Stimulated activated naive B cell treated with anti-CD40 and anti-IgM and Interleukin-4, amounts not matched to agents 10 μg/mL and 1 μg/mL and 100 μg/mL, for 72 hours (primary cell): ENCODE results near the gene DOCK6.
A peak's percentile ranks its signal among the peaks of the same experiment; 100 is the strongest.

ENCODE experiments used
- ATAC-seq, 2 donors: fragments of 150-1000 bp; cut with Tn5 transposase; replicated peaks; 2 replicates each; pipeline ENCODE4 v1.10.0; 2021; ENCODE audit warnings: moderate library complexity in 1 of 2
- DNase-seq: peaks from one replicate; pipeline ENCODE4 v3.0.0; 2021
- H3K27ac Mint-ChIP-seq: one replicate; pipeline ENCODE4 v1.8.0; 2022; ENCODE audit warnings: mild to moderate bottlenecking, mixed read lengths
- H3K27me3 Mint-ChIP-seq, 2 donors: one replicate each; pipeline ENCODE4 v1.8.0; 2022; ENCODE audit warnings: mixed read lengths in 2 of 2
- H3K36me3 Mint-ChIP-seq, 2 donors: one replicate each; pipeline ENCODE4 v1.8.0; 2022; ENCODE audit warnings: mixed read lengths in 2 of 2, mild to moderate bottlenecking in 1 of 2
- H3K4me1 Mint-ChIP-seq, 2 donors: one replicate each; pipeline ENCODE4 v1.8.0; 2022; ENCODE audit warnings: mixed read lengths in 2 of 2, mild to moderate bottlenecking in 1 of 2
- H3K4me3 Mint-ChIP-seq, 2 donors: one replicate each; pipeline ENCODE4 v1.8.0; 2022; ENCODE audit warnings: mild to moderate bottlenecking in 2 of 2, mixed read lengths in 2 of 2, moderate library complexity in 1 of 2
- H3K9me3 Mint-ChIP-seq, 2 donors: one replicate each; pipeline ENCODE4 v1.8.0; 2022; ENCODE audit warnings: mixed read lengths in 2 of 2, mild to moderate bottlenecking in 1 of 2

Gene DOCK6

DNA sequence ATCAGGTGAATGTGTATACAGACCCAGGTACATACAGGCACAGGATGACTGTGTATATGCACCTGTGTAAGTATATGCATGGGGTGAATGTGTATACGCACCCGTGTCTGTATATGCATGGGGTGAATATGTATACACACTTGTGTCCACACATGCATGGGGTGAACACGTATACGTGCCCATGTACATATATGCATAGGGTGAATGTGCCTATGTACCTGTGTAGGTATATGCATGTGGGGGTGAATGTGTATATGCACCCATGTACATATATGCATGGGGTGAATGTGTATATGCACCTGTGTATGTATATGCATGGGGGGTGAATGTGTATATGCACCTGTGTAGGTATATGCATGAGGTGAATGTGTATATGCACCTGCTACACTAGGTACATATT, 29.8 kb downstream of the DOCK6 start:
- Mint-ChIP-seq H3K4me1 (no peaks in the 10 kb centered on the region), H3K4me3 (no peak overlapping the region), H3K27me3 (peaks cover 0 to 5% of the 10 kb centered on the region in 2 donors), H3K9me3 (no peaks in the 10 kb centered on the region), H3K27ac (no peak overlapping the region), H3K36me3 (no peaks in the 10 kb centered on the region)
- DNase-seq, result no peak
- ATAC-seq, result no peak

DNA sequence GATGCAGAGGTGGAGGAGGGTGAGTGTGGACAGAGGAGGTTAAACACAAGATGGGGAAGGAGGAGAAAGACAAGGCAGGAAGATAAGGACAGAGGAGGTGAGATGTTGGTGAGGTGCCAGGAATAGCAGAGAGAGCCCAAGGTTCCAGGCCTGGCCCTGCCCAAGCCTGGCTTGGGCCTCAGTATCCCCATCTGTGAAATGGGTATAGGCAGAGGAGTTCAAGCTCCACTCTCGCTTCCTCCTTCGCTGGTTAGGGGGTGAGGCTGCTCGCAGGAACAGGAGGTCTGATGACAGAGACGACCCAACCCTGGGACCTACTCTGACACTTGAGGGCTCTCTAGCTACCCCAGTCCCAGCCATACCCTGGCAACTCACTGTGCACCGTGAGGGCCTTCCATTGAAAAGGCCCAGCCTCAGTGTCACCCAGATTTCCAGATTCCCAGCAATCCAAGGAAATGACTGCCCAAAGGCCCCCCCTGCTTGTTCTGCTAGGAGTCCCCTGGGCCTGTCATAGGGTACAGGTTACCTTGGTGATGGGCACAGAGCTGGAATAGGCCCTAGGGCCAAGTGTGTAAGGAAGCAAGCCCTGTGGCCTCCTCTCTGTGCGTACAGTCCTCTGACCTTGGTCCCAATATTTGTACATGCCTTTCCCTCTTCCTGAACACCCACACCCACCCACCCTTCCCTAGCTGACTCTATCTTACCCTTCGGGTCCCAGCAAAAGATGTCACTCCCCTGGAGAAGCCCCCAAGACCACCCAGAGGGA, 31.5 kb downstream of the DOCK6 start:
- DNase-seq (no peak), ATAC-seq (no peak)
- no peak overlapping the region for H3K27ac Mint-ChIP-seq
- peaks cover 0 to 2% of the 10 kb centered on the region in 2 donors for H3K9me3 Mint-ChIP-seq
- H3K4me1 Mint-ChIP-seq, result peaks cover 0 to 2% of the 10 kb centered on the region in 2 donors
- no peaks in the 10 kb centered on the region for H3K36me3 Mint-ChIP-seq
- no peak overlapping the region for H3K4me3 Mint-ChIP-seq
- peaks cover 0 to 5% of the 10 kb centered on the region in 2 donors for H3K27me3 Mint-ChIP-seq

DNA sequence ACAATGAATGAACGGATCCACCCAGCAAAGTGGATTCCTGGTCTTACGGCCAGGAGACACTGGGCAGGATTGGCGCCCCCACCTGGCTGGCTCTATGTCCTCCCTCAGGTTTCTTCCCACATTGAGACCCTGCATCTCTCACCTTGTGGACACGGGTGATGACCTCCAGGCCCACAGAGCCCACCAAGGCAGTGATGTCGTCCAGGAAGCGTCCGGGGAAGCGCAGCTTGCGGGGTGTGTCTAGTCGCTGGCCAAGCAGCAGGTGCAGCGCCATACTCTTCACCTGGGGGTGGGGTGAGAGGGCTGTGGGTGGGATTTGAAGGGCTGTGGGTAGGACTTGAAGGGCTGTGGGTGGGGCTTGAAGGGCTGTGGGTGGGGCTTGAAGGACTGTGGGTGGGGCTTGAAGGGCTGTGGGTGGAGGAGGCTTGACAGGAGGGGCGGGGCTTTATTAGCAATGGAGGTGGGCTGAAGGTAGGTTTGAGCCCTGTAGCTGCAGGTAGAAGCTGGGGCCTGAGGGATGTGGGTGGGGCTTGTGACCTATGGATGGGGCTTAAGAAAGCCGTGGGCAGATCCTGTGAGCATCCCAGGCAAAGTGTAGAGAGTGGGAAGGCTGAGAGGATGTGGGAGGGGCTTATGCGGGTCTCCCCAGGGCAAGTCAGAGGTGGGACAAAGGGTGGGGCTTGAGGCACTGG, 35.0 kb downstream of the DOCK6 start:
- Mint-ChIP-seq H3K36me3 (peaks cover 0 to 2% of the 10 kb centered on the region in 2 donors), H3K4me1 (peaks cover 0 to 2% of the 10 kb centered on the region in 2 donors), H3K27ac (no peak overlapping the region), H3K9me3 (peaks cover 0 to 2% of the 10 kb centered on the region in 2 donors), H3K4me3 (no peak overlapping the region), H3K27me3 (peaks cover 0 to 5% of the 10 kb centered on the region in 2 donors)
- ATAC-seq (peak; percentile 31 to 38), DNase-seq (no peak)

DNA sequence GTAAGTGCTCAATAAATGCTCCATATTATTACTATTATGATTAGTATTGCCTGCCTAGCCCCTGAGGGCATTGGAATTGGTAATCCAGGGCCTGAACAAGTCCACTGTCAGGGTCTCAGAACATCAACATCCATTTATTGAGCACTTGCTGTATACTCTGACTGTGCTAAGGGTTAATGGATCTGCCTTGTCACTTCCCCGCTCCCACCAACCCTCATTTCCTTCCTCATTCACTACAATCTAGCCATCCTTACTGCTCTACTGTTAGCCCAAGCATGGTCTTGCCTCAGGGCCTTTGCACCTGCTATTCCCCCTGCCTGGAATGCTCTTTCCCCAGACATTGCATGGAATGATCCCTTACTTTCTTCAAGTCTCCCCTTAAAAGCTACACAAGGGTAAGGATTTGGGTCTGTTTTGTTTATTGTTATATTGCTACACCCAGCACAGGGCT, 35.6 kb downstream of the DOCK6 start:
- peaks cover under 1 to 8% of the 10 kb centered on the region in 2 donors for H3K36me3 Mint-ChIP-seq
- H3K9me3 Mint-ChIP-seq, result peaks cover 2 to 3% of the 10 kb centered on the region in 2 donors
- no peak for ATAC-seq
- DNase-seq, result no peak
- peaks cover 0 to 2% of the 10 kb centered on the region in 2 donors for H3K4me1 Mint-ChIP-seq
- peaks cover 0 to 5% of the 10 kb centered on the region in 2 donors for H3K27me3 Mint-ChIP-seq
- H3K27ac Mint-ChIP-seq, result no peak overlapping the region
- H3K4me3 Mint-ChIP-seq, result no peak overlapping the region

DNA sequence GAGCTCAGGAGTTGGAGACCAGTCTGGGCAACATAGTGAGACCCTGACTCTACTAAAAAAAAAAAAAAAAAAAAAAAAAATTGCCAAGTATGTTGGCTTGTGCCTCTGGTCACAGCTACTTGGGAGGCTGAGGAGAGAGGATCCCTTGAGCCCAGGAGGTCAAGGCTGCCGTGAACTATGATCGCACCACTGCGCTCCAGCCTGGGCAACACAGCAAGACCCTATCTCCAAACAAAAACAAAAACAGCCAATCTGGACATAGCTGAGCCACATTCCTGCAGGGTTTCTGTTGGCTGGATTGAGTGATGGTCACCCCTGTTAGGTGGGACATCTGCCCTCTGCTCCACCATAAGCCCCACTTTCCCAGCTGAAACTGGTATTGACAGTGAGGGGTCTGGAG, 36.5 kb downstream of the DOCK6 start:
- Mint-ChIP-seq H3K36me3 (peaks cover 9 to 18% of the 10 kb centered on the region in 2 donors), H3K9me3 (peaks cover 10 to 12% of the 10 kb centered on the region in 2 donors), H3K27me3 (peaks cover 0 to 5% of the 10 kb centered on the region in 2 donors), H3K27ac (no peak overlapping the region), H3K4me3 (no peak overlapping the region), H3K4me1 (peaks cover 0 to 2% of the 10 kb centered on the region in 2 donors)
- ATAC-seq (no peak), DNase-seq (no peak)

DNA sequence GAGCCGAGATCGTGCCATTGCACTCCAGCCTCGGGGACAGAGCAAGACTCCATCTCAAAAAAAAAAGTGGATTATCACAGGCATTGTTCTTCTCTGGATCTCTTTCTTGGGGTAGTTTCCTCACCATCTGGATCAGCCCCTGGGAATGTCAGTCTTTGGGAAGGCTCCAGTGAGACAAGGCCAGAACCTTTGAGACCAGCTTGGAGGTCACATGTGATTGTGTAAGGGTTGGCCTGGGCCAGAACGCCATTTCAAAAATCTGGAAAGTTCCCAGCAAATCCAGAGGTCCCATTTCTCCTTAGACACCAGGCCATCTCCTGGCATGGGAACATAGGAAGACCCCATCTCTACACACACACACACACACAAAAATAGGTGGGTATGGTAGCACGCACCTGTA, 37.2 kb downstream of the DOCK6 start:
- Mint-ChIP-seq H3K36me3 (peaks cover 12 to 22% of the 10 kb centered on the region in 2 donors), H3K27me3 (peaks cover 0 to 5% of the 10 kb centered on the region in 2 donors), H3K27ac (no peak overlapping the region)

DNA sequence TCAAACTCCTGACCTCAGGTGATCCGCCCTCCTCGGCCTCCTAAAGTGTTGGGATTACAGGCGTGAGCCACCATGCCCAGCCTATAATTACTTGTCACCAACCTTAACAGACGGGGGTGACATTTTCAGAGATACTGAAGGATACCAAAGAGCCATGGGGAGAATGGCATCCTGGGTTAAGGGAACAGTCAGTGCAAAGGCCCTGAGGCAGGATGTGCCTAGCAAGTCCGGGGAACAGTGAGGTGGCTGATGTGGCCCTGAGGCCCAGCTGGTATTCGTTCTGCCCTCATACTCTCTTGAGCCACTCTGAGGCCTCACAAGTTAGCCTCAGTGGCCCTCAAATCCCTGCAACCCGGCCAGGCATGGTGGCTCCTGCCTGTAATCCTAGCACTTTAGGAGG, 37.9 kb downstream of the DOCK6 start:
- peaks cover 0 to 4% of the 10 kb centered on the region in 2 donors for H3K27me3 Mint-ChIP-seq
- H3K36me3 Mint-ChIP-seq, result peaks cover 13 to 22% of the 10 kb centered on the region in 2 donors
- peaks cover 0 to 2% of the 10 kb centered on the region in 2 donors for H3K4me1 Mint-ChIP-seq
- no peak overlapping the region for H3K4me3 Mint-ChIP-seq
- DNase-seq (no peak), ATAC-seq (no peak)
- H3K9me3 Mint-ChIP-seq, result peaks cover 15 to 17% of the 10 kb centered on the region in 2 donors
- no peak overlapping the region for H3K27ac Mint-ChIP-seq

More for the DNA sequence above, 37.2 kb downstream of the DOCK6 start:
- DNase-seq (no peak), ATAC-seq (no peak)
- peaks cover 0 to 2% of the 10 kb centered on the region in 2 donors for H3K4me1 Mint-ChIP-seq
- H3K4me3 Mint-ChIP-seq, result no peak overlapping the region
- peaks cover 14 to 17% of the 10 kb centered on the region in 2 donors for H3K9me3 Mint-ChIP-seq

DNA sequence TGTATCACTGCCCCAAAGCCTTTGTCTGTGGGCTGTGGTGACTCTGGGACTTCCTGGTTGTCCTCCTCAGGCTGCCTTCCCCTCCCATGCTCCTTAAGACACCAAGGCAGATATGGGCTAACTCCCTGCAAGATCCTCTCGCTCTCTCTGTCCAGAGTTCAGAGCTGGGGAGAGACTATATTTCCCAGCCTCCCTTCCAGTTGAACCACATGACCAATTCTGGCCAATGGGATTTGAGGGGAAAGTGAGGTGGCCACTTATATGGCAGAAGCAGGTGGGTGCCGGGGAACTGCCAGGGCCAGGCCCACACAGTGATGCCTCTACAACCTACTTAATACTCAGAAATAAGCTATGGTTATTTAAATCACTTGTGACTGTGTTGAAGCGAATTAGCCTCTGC, 39.1 kb downstream of the DOCK6 start:
- H3K4me1 Mint-ChIP-seq, result peaks cover 0 to 2% of the 10 kb centered on the region in 2 donors
- no peak overlapping the region for H3K27ac Mint-ChIP-seq
- DNase-seq (no peak), ATAC-seq (no peak)
- H3K27me3 Mint-ChIP-seq, result no peaks in the 10 kb centered on the region
- peaks cover 13 to 22% of the 10 kb centered on the region in 2 donors for H3K36me3 Mint-ChIP-seq
- H3K9me3 Mint-ChIP-seq, result peaks cover 15 to 17% of the 10 kb centered on the region in 2 donors
- H3K4me3 Mint-ChIP-seq, result no peak overlapping the region

DNA sequence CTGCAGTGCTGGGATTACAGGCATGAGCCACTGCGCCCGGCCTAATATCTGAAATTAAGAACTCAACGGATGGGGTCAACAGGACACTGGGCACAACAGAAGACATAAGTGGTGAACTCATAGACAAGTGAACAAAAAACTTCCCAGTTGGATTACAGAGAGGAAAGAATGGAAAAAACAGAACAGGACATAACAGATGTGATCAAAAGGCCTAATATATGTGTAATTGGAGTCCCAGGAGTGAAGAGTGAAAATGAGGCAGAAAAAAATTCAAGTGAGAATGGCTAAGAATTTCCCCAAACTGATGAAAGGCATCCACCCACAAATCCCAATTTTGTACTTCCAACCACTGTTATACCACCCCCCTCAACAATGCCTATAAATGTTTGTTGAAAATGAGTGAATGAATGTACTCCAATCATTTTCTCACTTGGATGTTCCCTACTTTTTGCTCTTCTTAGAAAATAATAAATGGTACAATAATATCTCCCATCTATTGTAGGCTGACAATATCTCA, 41.2 kb downstream of the DOCK6 start:
- peaks cover 0 to 4% of the 10 kb centered on the region in 2 donors for H3K27me3 Mint-ChIP-seq
- ATAC-seq (no peak), DNase-seq (no peak)
- peaks cover 18 to 28% of the 10 kb centered on the region in 2 donors for H3K36me3 Mint-ChIP-seq
- peaks cover 14 to 17% of the 10 kb centered on the region in 2 donors for H3K9me3 Mint-ChIP-seq
- no peak overlapping the region for H3K27ac Mint-ChIP-seq
- no peaks in the 10 kb centered on the region for H3K4me1 Mint-ChIP-seq
- no peak overlapping the region for H3K4me3 Mint-ChIP-seq

DNA sequence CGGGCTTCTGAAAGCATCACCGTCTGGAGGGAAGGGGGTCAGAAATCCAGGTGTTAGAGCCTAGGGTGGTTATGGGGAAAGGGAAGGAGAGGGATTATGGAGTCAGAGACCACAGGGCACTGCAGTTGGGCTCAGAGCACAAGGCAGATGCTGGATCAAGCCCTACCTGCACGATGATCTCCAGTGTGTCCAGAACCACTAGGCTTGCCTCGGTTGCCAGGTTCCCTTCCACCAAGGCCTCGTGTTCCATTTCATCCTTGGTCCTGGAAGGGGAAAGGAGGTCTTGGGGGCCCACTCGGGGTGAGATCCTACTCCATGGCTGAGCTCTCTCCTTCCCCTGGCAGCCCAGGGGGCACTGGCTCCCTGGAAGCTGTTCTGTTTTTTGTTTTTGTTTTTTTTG, 47.9 kb downstream of the DOCK6 start:
- H3K4me3 Mint-ChIP-seq, result no peak overlapping the region
- no peak for DNase-seq
- H3K27ac Mint-ChIP-seq, result no peak overlapping the region
- H3K36me3 Mint-ChIP-seq, result peaks cover 10 to 26% of the 10 kb centered on the region in 2 donors
- H3K27me3 Mint-ChIP-seq, result peaks cover 16 to 17% of the 10 kb centered on the region in 2 donors
- peaks cover 0 to 6% of the 10 kb centered on the region in 2 donors for H3K4me1 Mint-ChIP-seq
- ATAC-seq, result no peak
- peaks cover 15% of the 10 kb centered on the region in 2 donors for H3K9me3 Mint-ChIP-seq

DNA sequence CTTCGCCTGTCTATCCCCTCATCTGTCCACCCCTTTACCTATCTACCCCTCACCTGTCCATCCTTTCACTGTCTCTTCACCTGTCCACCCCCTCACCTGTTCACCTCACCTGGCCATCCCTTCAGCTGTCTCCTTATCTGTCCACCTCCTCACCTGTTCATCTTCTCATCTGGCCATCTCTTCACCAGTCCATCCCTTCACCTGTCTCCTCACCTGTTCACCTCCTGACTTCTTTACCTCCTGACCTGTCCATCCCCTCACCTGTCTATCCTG, 51.7 kb downstream of the DOCK6 start:
- H3K36me3 Mint-ChIP-seq, result peaks cover 8 to 25% of the 10 kb centered on the region in 2 donors
- peak overlapping the region in 1 of 2 donors; percentile 41 for H3K4me3 Mint-ChIP-seq
- ATAC-seq (no peak), DNase-seq (no peak)
- peaks cover 14 to 15% of the 10 kb centered on the region in 2 donors for H3K9me3 Mint-ChIP-seq
- peak overlapping the region; percentile 70 for H3K27ac Mint-ChIP-seq
- peaks cover 13 to 16% of the 10 kb centered on the region in 2 donors for H3K27me3 Mint-ChIP-seq
- H3K4me1 Mint-ChIP-seq, result peaks cover 14 to 15% of the 10 kb centered on the region in 2 donors

DNA sequence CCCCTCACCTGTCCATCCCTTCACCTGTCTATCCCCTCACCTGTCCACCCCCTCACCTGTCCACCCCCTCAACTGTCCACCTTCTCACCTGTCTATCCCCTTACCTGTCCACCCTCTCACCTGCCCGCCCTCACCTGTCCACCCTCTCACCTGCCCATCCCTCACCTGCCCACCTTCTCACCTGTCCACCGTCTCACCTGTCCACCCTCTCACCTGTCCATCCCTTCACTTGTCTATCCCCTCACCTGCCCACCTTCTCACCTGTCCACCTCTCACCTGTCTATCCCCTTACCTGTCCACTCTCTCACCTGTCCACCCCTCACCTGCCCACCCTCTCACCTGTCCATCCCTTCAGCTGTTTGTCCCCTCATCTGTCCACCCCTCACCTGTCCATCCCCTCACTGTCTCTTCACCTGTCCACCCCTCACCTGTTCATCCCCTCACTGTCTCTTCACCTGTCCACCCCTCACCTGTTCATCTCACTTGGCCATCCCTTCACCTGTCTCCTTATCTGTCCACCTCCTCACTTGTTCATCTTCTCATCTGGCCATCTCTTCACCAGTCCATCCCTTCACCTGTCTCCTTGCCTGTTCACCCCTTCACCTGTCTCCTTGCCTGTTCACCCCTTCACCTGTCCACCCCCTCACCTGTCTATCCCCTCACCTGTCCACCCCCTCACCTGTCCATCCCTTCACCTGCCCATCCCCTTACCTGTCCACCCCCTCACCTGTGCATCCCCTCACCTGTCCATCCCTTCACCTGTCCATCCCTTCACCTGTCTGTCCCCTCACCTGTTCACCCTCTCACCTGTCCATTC, 52.3 kb downstream of the DOCK6 start:
- H3K36me3 Mint-ChIP-seq, result peaks cover 5 to 25% of the 10 kb centered on the region in 2 donors
- DNase-seq, result no peak
- H3K27ac Mint-ChIP-seq, result peak overlapping the region; percentile 70
- H3K27me3 Mint-ChIP-seq, result peaks cover 13 to 17% of the 10 kb centered on the region in 2 donors
- no peak for ATAC-seq
- H3K4me3 Mint-ChIP-seq, result peak overlapping the region in 1 of 2 donors; percentile 62
- H3K4me1 Mint-ChIP-seq, result peaks cover 15 to 17% of the 10 kb centered on the region in 2 donors
- H3K9me3 Mint-ChIP-seq, result peaks cover 14 to 15% of the 10 kb centered on the region in 2 donors

DNA sequence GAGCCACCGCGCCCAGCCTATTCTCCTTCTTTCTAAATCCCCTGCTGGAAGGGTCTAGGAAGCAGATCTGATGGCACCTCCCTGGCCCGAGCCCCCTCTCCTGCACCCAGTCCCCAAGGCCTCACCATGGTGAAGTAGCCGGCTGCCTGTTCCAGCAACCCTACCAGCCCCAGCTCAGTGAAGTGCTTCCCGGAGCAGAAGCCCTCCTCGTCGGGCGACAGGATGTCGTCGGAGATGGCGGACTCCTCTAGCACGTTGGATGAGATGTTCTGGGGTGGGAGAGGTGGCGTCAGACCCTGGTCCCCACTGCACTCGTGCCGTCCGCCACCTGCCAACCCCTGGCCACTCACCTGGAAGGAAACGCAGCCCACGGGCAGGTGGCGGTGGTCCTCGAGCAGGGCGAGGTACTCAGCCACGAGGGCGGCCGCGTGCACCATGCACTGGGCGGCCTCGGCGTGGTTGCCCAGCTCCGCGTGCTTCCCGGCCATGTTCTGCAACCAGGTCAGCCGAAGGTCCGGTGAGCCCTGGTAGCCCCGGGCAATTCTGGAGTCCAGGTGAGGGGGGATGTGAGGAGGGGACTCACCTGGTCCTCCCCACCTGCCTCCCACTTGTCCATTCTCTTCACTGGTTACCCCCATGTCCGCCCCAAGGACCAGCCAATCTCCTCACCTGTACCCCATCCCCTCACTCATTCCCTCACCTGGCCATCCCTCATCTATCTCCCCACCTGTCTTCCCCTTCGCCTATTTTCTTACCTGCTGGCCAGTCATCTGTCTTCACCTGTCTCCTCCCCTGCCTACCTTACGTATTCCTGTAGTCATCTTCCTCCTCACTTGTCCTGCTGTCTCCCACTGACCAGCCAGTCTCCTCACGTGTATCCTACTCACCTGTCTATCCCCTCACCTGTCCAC, 53.5 kb downstream of the DOCK6 start:
- Mint-ChIP-seq H3K27ac (peak overlapping the region; percentile 81), H3K36me3 (peaks cover 5 to 25% of the 10 kb centered on the region in 2 donors), H3K27me3 (peaks cover 25 to 29% of the 10 kb centered on the region in 2 donors), H3K4me1 (peaks cover 22 to 29% of the 10 kb centered on the region in 2 donors), H3K4me3 (no peak overlapping the region), H3K9me3 (peaks cover 14 to 15% of the 10 kb centered on the region in 2 donors)
- DNase-seq (no peak), ATAC-seq (no peak)
